Measurements from ENCODE around the gene GLT1D1.

Gene GLT1D1

DNA sequence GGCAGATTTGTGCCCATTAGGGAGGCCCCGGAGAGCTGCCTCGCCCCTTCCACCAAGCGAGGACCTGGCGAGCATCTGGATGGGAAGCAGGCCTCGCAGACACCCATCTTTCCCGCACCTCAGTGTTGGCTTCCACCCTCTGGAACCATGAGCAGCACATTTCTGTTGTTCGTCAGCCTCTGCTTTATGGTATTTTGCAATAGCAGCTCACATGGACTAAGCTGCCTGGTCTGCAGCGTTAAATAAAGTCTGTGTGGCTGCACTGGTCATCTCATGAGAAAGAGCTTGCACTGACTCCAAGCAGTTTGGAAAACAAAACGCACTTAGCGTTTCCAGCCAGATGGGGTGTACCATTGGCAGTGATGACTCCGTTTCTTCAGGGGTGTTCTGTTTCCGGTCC is 75.8 kb downstream of the GLT1D1 start:
- no peak for ATAC-seq
- no peak for TF ChIP-seq BACH2 (CRISPR knock-in tag; IDR thresholded peaks at IDR 0.05; ENCODE audit: borderline replicate concordance)
- TF ChIP-seq, protein P1, sequence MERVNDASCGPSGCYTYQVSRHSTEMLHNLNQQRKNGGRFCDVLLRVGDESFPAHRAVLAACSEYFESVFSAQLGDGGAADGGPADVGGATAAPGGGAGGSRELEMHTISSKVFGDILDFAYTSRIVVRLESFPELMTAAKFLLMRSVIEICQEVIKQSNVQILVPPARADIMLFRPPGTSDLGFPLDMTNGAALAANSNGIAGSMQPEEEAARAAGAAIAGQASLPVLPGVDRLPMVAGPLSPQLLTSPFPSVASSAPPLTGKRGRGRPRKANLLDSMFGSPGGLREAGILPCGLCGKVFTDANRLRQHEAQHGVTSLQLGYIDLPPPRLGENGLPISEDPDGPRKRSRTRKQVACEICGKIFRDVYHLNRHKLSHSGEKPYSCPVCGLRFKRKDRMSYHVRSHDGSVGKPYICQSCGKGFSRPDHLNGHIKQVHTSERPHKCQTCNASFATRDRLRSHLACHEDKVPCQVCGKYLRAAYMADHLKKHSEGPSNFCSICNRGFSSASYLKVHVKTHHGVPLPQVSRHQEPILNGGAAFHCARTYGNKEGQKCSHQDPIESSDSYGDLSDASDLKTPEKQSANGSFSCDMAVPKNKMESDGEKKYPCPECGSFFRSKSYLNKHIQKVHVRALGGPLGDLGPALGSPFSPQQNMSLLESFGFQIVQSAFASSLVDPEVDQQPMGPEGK (CRISPR knock-in tag; IDR thresholded peaks at IDR 0.05; ENCODE audit: borderline replicate concordance) = no peak
- TF ChIP-seq ZFP30 (CRISPR knock-in tag; IDR thresholded peaks at IDR 0.05) = no peak
- no peak for TF ChIP-seq ESRRG (CRISPR knock-in tag; IDR thresholded peaks at IDR 0.05)
- no peak for TF ChIP-seq TOX (CRISPR knock-in tag; IDR thresholded peaks at IDR 0.05; ENCODE audit: borderline replicate concordance)
- TF ChIP-seq CSDC2 (CRISPR knock-in tag; IDR thresholded peaks at IDR 0.05) = no peak
- TF ChIP-seq ZFP3 (CRISPR knock-in tag; IDR thresholded peaks at IDR 0.05) = no peak
- TF ChIP-seq GLIS3 (CRISPR knock-in tag; IDR thresholded peaks at IDR 0.05) = no peak
- TF ChIP-seq RARB (CRISPR knock-in tag; IDR thresholded peaks at IDR 0.05) = no peak
- TF ChIP-seq CREB5 (CRISPR knock-in tag; IDR thresholded peaks at IDR 0.05; ENCODE audit: low read depth) = no peak
- TF ChIP-seq, protein P2, sequence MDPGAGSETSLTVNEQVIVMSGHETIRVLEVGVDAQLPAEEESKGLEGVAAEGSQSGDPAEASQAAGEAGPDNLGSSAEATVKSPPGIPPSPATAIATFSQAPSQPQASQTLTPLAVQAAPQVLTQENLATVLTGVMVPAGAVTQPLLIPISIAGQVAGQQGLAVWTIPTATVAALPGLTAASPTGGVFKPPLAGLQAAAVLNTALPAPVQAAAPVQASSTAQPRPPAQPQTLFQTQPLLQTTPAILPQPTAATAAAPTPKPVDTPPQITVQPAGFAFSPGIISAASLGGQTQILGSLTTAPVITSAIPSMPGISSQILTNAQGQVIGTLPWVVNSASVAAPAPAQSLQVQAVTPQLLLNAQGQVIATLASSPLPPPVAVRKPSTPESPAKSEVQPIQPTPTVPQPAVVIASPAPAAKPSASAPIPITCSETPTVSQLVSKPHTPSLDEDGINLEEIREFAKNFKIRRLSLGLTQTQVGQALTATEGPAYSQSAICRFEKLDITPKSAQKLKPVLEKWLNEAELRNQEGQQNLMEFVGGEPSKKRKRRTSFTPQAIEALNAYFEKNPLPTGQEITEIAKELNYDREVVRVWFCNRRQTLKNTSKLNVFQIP (CRISPR knock-in tag; IDR thresholded peaks at IDR 0.05; ENCODE audit: borderline replicate concordance, low read depth) = no peak
- TF ChIP-seq, protein P3, sequence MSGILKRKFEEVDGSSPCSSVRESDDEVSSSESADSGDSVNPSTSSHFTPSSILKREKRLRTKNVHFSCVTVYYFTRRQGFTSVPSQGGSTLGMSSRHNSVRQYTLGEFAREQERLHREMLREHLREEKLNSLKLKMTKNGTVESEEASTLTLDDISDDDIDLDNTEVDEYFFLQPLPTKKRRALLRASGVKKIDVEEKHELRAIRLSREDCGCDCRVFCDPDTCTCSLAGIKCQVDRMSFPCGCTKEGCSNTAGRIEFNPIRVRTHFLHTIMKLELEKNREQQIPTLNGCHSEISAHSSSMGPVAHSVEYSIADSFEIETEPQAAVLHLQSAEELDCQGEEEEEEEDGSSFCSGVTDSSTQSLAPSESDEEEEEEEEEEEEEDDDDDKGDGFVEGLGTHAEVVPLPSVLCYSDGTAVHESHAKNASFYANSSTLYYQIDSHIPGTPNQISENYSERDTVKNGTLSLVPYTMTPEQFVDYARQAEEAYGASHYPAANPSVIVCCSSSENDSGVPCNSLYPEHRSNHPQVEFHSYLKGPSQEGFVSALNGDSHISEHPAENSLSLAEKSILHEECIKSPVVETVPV (CRISPR knock-in tag; IDR thresholded peaks at IDR 0.05) = no peak
- no peak for TF ChIP-seq OSR1 (CRISPR knock-in tag; IDR thresholded peaks at IDR 0.05)
- no peak for TF ChIP-seq SNAI2 (CRISPR knock-in tag; IDR thresholded peaks at IDR 0.05)
- TF ChIP-seq ZNF565 (CRISPR knock-in tag; conservative IDR thresholded peaks at IDR 0.05; ENCODE audit: low read depth) = no peak
- TF ChIP-seq ZNF8 (CRISPR knock-in tag; IDR thresholded peaks at IDR 0.05) = no peak
- TF ChIP-seq ZC3H10 (CRISPR knock-in tag; IDR thresholded peaks at IDR 0.05) = no peak
- no peak for TF ChIP-seq ISL1 (CRISPR knock-in tag; IDR thresholded peaks at IDR 0.05)

- TF ChIP-seq, protein P2 (CRISPR knock-in tag; IDR thresholded peaks at IDR 0.05; ENCODE audit: borderline replicate concordance, low read depth) = no peak
- TF ChIP-seq ZFP3 (CRISPR knock-in tag; IDR thresholded peaks at IDR 0.05) (no peak), BACH2 (CRISPR knock-in tag; IDR thresholded peaks at IDR 0.05; ENCODE audit: borderline replicate concordance) (no peak), ZNF70 (CRISPR knock-in tag; IDR thresholded peaks at IDR 0.05) (no peak), OSR1 (CRISPR knock-in tag; IDR thresholded peaks at IDR 0.05) (no peak), ESRRG (CRISPR knock-in tag; IDR thresholded peaks at IDR 0.05) (no peak), PPARA (CRISPR knock-in tag; IDR thresholded peaks at IDR 0.05; ENCODE audit: borderline replicate concordance) (no peak), ISL1 (CRISPR knock-in tag; IDR thresholded peaks at IDR 0.05) (no peak), CSDC2 (CRISPR knock-in tag; IDR thresholded peaks at IDR 0.05) (no peak), ARNTL (CRISPR knock-in tag; IDR thresholded peaks at IDR 0.05; ENCODE audit: borderline replicate concordance, low read depth) (no peak), ZNF8 (CRISPR knock-in tag; IDR thresholded peaks at IDR 0.05) (no peak), RARB (CRISPR knock-in tag; IDR thresholded peaks at IDR 0.05) (no peak), ZFP30 (CRISPR knock-in tag; IDR thresholded peaks at IDR 0.05) (no peak), ZC3H10 (CRISPR knock-in tag; IDR thresholded peaks at IDR 0.05) (no peak), GLIS3 (CRISPR knock-in tag; IDR thresholded peaks at IDR 0.05) (no peak)
- ATAC-seq = no peak
Measured at GRCh38 chr12:128930606-128931005, 77.3 kb downstream of the GLT1D1 start.

DNA sequence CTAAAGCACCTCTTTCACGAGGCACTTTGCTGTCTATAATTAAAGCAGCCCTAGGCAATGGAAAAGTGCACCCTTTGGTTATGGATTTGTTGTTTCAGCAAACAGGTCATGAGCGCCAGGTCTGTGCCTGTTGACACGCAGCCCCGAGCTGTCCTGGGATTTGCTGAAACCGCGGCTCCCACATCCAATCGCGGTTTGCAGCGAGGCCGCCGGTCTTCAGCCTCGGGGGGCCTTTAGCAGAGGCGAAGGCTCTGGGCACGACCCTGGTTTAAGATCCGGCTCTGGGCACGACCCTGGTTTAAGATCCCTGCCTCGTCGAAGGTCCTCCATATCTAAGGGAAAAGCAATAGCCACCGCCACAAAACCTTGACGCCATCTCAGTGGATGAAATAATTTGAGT is 79.2 kb downstream of the GLT1D1 start:
- no peak for TF ChIP-seq GLIS3 (CRISPR knock-in tag; IDR thresholded peaks at IDR 0.05)
- TF ChIP-seq, protein P2 (CRISPR knock-in tag; IDR thresholded peaks at IDR 0.05; ENCODE audit: borderline replicate concordance, low read depth) = no peak
- TF ChIP-seq ZNF8 (CRISPR knock-in tag; IDR thresholded peaks at IDR 0.05) = no peak
- TF ChIP-seq, protein P4, sequence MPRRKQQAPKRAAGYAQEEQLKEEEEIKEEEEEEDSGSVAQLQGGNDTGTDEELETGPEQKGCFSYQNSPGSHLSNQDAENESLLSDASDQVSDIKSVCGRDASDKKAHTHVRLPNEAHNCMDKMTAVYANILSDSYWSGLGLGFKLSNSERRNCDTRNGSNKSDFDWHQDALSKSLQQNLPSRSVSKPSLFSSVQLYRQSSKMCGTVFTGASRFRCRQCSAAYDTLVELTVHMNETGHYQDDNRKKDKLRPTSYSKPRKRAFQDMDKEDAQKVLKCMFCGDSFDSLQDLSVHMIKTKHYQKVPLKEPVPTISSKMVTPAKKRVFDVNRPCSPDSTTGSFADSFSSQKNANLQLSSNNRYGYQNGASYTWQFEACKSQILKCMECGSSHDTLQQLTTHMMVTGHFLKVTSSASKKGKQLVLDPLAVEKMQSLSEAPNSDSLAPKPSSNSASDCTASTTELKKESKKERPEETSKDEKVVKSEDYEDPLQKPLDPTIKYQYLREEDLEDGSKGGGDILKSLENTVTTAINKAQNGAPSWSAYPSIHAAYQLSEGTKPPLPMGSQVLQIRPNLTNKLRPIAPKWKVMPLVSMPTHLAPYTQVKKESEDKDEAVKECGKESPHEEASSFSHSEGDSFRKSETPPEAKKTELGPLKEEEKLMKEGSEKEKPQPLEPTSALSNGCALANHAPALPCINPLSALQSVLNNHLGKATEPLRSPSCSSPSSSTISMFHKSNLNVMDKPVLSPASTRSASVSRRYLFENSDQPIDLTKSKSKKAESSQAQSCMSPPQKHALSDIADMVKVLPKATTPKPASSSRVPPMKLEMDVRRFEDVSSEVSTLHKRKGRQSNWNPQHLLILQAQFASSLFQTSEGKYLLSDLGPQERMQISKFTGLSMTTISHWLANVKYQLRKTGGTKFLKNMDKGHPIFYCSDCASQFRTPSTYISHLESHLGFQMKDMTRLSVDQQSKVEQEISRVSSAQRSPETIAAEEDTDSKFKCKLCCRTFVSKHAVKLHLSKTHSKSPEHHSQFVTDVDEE (CRISPR knock-in tag; IDR thresholded peaks at IDR 0.05) = no peak
- TF ChIP-seq TOX (CRISPR knock-in tag; IDR thresholded peaks at IDR 0.05; ENCODE audit: borderline replicate concordance) = no peak
- no peak for TF ChIP-seq OSR1 (CRISPR knock-in tag; IDR thresholded peaks at IDR 0.05)
- no peak for TF ChIP-seq ZNF70 (CRISPR knock-in tag; IDR thresholded peaks at IDR 0.05)
- no peak for TF ChIP-seq BACH2 (CRISPR knock-in tag; IDR thresholded peaks at IDR 0.05; ENCODE audit: borderline replicate concordance)
- no peak for TF ChIP-seq ISL1 (CRISPR knock-in tag; IDR thresholded peaks at IDR 0.05)
- no peak for ATAC-seq
